Breast epithelium (tissue), 4 donors: ENCODE measurements around the gene TEX22. TPM values are rescaled to one million over a fixed set of nuclear protein-coding genes. Genes with fewer than 3 reads are reported as not detected.
A peak's percentile ranks its signal among the peaks of the same experiment; 100 is the strongest.

Source experiments
- DNase-seq, 2 donors: peaks; one replicate each; pipeline ENCODE4 v3.0.0-alpha.2; 2019; ENCODE audit warnings: low spot score in 2 of 2
- H3K27ac ChIP-seq, 2 donors: fragments of 200-600 bp; sonication (generic) in 1 of 2; one replicate each; pipeline ENCODE4 v1.5.1; 2016 to 2019; ENCODE audit warnings: mild to moderate bottlenecking in 1 of 2
- H3K27me3 ChIP-seq, 2 donors: fragments of 200-600 bp; sonication (generic) in 1 of 2; one replicate each; pipeline versions ENCODE4 v1.5.1 to v1.6.0; 2017 to 2019; ENCODE audit warnings: control low read depth in 1 of 2, mild to moderate bottlenecking in 1 of 2
- H3K36me3 ChIP-seq: fragments of 200-600 bp; one replicate; pipeline ENCODE4 v1.5.1; 2019
- H3K4me1 ChIP-seq, 2 donors: fragments of 200-600 bp; sonication (generic); one replicate each; pipeline ENCODE4 v1.5.1; 2016 to 2019; ENCODE audit warnings: control low read depth in 1 of 2
- H3K4me3 ChIP-seq, 3 donors: fragments of 200-600 bp; sonication (generic); 1 replicate in 2 of 3; 2 replicates in 1 of 3; pipeline ENCODE4 v1.5.1; 2016 to 2019; ENCODE audit warnings: mild to moderate bottlenecking in 3 of 3, moderate library complexity in 2 of 3
- H3K9me3 ChIP-seq, 2 donors: fragments of 200-600 bp; sonication (generic) in 1 of 2; one replicate each; pipeline ENCODE4 v1.5.1; 2016 to 2019; ENCODE audit warnings: control low read depth in 1 of 2
- CTCF ChIP-seq, 3 donors: fragments of 450-650 bp; IDR thresholded peaks; one replicate each; pipeline ENCODE4 v1.5.1; 2016 to 2017; ENCODE audit warnings: antibody characterized with exemption in 3 of 3, mild to moderate bottlenecking in 3 of 3, moderate library complexity in 3 of 3
- POLR2A ChIP-seq: fragments of 450-650 bp; IDR thresholded peaks from one replicate; pipeline ENCODE4 v1.6.1; 2016; ENCODE audit warnings: antibody characterized with exemption, mild to moderate bottlenecking, moderate library complexity
- POLR2AphosphoS5 ChIP-seq, 3 donors: sonication (generic); formaldehyde crosslinking; IDR thresholded peaks; one replicate each; pipeline ENCODE4 v1.6.1; 2017; ENCODE audit warnings: antibody characterized with exemption in 3 of 3
- intact Hi-C: fragments of 100-400 bp; cut with DNase I; formaldehyde crosslinking; loops from one replicate; pipeline ENCODE4 v1.15.1; 2023; ENCODE audit warnings: low total_unique reads
- total RNA-seq, 3 donors: library from RNA; depleted of rRNA; stranded (reverse); fragments of >200 nt; gene quantifications; one replicate each; pipeline ENCODE4 v1.1.0, GENCODE V29; 2016

Gene TEX22
- total RNA-seq, 3 donors from 2014 or later: 0.33 to 0.64 (median 0.59) TPM

DNA sequence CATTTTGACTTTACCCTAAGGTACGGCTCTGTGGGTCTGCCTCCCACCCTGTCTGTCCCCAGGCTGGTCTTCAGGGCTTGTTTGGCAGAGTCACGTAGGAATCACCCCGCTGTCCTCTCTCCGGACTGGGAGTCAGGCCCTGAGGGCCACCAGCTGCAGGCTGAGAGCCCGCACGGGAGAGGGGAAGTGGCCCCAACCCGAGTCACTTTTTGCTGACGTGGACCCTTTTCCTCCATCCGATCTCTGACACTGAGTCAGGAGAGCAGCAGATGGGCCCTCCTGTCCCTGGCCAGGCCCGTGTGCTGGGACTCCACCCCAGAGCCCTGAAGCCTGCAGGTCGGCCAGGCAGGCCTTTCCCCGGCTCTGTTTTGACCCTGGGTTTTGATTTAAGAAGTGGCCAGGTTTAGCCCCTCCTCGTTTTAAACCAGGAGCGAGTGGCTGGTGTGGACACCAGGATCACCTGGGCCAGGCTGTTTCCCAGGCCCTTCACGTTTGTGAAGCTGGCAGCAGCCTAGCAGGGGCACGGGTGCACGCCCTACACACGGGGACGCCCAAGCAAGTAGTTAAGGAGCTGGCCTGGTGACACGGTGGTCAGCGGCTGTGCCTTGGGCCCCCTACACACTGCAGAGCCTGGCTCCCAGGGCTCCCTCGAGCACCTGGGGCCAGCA lies 12.5 kb upstream of the TEX22 start:
- no peak for TF ChIP-seq POLR2A
- no peak for TF ChIP-seq CTCF (IDR thresholded peaks at IDR 0.05)
- no peak for TF ChIP-seq POLR2AphosphoS5 (IDR thresholded peaks at IDR 0.05)
- H3K27me3 ChIP-seq: no peaks in the 10 kb centered on the region
- DNase-seq: no peak
- no peaks in the 10 kb centered on the region for H3K36me3 ChIP-seq
- H3K4me3 ChIP-seq: no peak overlapping the region
- H3K4me1 ChIP-seq: no peaks in the 10 kb centered on the region
- H3K9me3 ChIP-seq: no peaks in the 10 kb centered on the region
- no peak overlapping the region for H3K27ac ChIP-seq
- intact Hi-C loops: no loop called here

GRCh38 chr14:105386581-105387529 lies 11.5 kb upstream of the TEX22 start:
- Histone ChIP-seq H3K9me3 (no peaks in the 10 kb centered on the region), H3K4me3 (no peak overlapping the region), H3K27me3 (no peaks in the 10 kb centered on the region), H3K27ac (no peak overlapping the region), H3K36me3 (no peaks in the 10 kb centered on the region), H3K4me1 (no peaks in the 10 kb centered on the region)
- no peak for DNase-seq
- intact Hi-C loops: no loop called here
- TF ChIP-seq POLR2AphosphoS5 (IDR thresholded peaks at IDR 0.05) (no peak), POLR2A (no peak), CTCF (IDR thresholded peaks at IDR 0.05) (no peak)

- H3K4me3 ChIP-seq: no peak overlapping the region
- no peaks in the 10 kb centered on the region for H3K27me3 ChIP-seq
- no peaks in the 10 kb centered on the region for H3K36me3 ChIP-seq
- no peak for TF ChIP-seq POLR2A
- TF ChIP-seq POLR2AphosphoS5 (IDR thresholded peaks at IDR 0.05): no peak
- TF ChIP-seq CTCF (IDR thresholded peaks at IDR 0.05): no peak
- no peak for DNase-seq
- H3K27ac ChIP-seq: no peak overlapping the region
- intact Hi-C loops: no loop called here
- no peaks in the 10 kb centered on the region for H3K9me3 ChIP-seq
- no peaks in the 10 kb centered on the region for H3K4me1 ChIP-seq
Observed at GRCh38 chr14:105387530-105387922, 10.8 kb upstream of the TEX22 start.

DNA sequence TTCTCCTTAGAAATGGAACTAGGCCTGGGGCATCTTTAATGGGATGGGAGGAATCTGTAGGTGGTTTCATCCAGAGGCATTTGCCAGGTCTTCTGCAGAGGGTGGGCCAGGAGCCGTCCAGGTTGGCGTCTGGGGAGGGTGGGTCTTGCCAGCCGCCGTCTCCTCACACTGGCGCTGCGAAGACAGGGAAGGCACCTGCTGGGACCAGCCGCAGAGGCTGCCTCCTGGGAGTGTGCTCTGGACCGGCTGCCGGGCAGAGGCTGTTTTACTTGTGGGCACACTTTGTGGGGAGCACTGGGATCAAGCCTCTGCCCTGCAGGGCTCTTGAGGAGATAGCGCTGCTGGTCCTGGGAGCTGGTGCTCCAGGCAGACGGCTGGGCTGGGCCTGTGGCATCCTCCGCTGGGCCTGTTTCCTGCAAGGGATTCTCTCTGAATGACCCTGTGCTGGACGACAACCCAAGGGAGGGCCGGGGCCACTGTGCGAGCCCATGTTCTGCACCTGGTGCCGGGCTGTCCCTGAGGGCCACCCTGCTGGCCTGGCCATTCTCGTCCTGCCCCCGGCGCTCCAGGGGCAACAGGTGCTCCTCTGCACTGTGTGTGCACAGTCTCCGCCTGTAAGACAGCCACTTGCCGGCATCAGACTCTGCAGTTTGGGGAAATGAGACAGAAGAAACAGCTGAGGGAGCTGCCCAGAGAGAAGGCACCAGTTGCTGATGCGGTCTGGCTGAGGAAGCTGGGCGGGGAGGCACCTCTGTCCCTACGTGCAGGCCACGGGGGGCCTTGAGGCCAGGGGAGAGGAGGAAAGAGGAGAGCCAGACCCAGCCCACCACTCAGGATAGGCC lies 10.0 kb upstream of the TEX22 start:
- H3K36me3 ChIP-seq: no peaks in the 10 kb centered on the region
- H3K4me1 ChIP-seq: no peaks in the 10 kb centered on the region
- H3K9me3 ChIP-seq: no peaks in the 10 kb centered on the region
- no peak overlapping the region for H3K4me3 ChIP-seq
- no peak for TF ChIP-seq CTCF (IDR thresholded peaks at IDR 0.05)
- no peak for TF ChIP-seq POLR2AphosphoS5 (IDR thresholded peaks at IDR 0.05)
- no peak for TF ChIP-seq POLR2A
- H3K27me3 ChIP-seq: no peaks in the 10 kb centered on the region
- DNase-seq: no peak
- intact Hi-C loops: no loop called here
- H3K27ac ChIP-seq: peak overlapping the region in 1 of 2 donors; percentile 78
